Renal pelvis (tissue), 4 donors: Measurements from ENCODE around the gene FASTKD3. TPM values are rescaled to one million over a fixed set of nuclear protein-coding genes. Genes with fewer than 3 reads are reported as not detected.

Experiments
- DNase-seq: peaks from one replicate; pipeline ENCODE4 v3.0.0-alpha.2; 2013
- polyA plus RNA-seq, 3 donors: library from polyadenylated mRNA; unstranded; fragments of 120-200 nt; gene quantifications; one replicate each; pipeline ENCODE4 v1.2.1, GENCODE V29; 2013; ENCODE audit not compliant: insufficient read length in 3 of 3

The FASTKD3 gene
- polyA plus RNA-seq, 3 donors = 20.7 to 28.6 (median 27.7) TPM

GRCh38 chr5:7850395-7851239, 18.2 kb downstream of the FASTKD3 start, which contains the start of gene CFAP90:
TSS of gene CFAP90 (minus strand) at chr5:7851133. CDS start at chr5:7851021, 112 bp downstream.
- DNase-seq = peak; percentile 80

- peak; percentile 34 for DNase-seq
These were observed 19.0 kb downstream of the FASTKD3 start for GRCh38 chr5:7849681-7850394.

DNA sequence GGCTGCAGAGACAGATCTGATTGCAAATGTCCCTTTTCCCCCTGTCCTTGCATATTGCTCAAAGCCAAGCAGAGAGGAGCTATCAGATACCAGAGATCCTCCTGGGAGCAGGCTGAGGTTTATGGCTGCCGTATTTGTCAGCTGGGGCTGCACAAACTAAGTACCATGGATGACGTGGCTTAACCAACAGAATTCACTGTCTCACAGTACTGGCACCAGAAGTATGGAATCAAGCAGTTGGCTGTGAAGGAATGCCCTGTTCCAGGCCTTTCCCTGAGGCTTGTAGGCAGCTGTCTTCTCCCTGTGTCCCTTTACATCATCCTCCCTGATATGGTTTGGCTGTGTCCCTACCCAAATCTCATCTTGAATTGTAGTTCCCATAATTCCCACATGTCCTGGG, 20.5 kb downstream of the FASTKD3 start:
- DNase-seq = no peak

DNA sequence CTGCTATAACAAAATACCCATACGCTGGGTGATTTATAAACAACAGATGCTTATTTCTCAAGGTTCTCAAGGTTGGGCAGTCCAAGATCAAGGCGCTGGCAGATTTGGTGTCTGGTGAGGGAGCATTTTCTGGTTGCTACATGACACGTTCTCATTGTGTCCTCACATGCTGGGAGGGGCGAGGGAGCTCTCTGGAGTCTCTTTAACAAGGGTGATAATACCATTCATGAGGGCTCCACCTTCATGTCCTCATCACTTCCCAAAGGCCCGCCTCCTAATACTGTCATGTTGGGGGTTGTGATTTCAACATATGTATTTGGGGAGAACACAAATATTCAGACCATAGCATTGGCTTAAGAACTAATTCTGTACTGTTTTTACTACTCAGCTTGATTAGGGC, 22.5 kb downstream of the FASTKD3 start:
- no peak for DNase-seq

GRCh38 chr5:7845557-7845956, 23.3 kb downstream of the FASTKD3 start:
- no peak for DNase-seq

DNA sequence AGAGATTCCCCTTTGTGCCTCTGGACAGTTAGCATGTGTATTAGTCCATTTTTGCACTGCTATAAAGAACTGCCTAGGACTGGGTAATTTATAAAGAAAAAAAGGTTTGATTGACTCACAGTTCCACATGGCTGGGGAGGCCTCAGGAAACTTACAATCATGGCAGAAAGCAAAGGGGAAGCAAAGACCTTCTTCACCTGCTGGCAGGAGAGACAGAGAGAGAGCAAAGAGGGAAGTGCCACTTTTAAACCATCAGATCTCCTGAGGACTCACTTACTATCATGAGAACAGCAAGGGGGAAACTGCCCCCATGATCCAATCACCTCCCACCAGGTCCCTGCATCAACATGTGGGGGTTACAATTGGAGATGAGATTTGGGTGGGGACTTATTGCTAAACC, 23.9 kb downstream of the FASTKD3 start:
- no peak for DNase-seq

- DNase-seq = no peak
These were observed 26.3 kb downstream of the FASTKD3 start for GRCh38 chr5:7842531-7842930.

DNA sequence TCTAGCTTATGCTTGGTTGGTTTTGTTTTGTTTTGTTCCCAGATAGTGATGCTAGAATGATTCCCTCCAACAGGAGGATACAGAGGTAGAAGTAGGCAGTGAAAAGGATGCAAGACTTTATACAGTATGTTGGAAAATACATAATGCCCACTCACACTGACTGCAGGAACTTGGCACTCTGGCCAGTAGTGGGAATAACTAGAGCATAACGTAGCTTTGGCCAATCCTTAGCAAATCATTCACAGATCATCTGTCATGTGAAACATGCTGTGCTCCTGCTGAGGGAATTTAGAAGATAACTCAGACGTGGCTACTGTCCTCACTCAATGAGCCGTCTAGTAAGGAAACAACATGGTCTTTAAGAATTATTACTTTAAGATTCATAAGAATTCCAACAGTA, 31.4 kb downstream of the FASTKD3 start:
- peak; percentile 20 for DNase-seq

DNA sequence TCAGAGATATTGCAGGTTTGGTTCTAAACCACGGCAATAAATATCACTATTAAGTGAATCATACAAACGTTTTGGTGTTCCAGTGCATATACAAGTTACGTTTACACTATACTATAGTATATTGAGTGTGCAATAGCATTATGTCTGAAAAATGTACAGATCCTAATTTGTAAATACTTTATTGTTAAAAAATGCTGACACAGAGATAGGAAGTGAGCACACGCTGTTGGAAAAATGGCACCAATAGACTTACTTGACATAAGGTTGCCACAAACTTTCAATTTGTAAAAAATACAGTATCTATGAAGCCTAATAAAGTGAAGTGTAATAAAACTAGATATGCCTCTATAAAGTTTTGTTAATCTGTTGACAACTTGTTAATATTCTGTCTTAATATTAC, 33.8 kb downstream of the FASTKD3 start:
- DNase-seq = no peak

DNA sequence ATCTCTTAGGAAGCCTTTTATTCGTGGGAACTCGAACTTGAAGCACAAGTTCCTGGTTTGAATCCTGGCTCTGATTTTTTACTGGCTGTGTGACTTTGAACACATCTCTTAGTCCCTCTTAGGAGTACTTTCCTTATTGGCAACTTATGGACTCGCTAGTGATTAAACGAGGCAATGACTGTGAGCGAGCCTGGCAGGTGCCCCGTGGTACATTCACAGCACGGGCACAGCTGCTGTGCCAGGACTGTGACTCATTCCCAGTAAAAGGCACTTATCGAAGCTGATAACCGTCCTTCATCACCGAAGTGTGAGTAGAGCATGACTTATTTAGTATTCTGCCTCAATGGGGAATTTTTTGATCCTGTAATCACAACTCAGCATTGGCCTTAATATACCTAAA, 40.6 kb downstream of the FASTKD3 start:
- no peak for DNase-seq

DNA sequence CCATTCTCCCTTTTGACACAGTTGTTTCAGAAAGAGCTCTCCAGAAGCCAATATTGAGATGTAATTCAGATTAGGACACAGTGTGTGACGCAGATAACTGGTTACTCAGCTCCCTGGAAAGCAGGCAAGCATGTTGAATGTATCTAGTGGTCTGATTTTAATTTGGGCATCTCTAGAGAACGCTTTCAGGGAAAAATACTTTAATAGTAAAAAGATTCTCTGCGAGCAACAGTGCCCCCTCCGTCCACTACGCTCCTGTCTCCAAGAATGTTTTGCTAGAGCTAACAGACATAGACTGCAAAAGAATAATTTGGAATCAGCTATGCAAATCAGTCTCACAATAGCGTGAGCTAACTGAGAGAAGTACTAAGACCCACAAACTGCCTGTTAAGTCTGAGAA, 41.2 kb downstream of the FASTKD3 start:
- DNase-seq = no peak

GRCh38 chr5:7825630-7826029, 43.2 kb downstream of the FASTKD3 start:
- DNase-seq = no peak

DNA sequence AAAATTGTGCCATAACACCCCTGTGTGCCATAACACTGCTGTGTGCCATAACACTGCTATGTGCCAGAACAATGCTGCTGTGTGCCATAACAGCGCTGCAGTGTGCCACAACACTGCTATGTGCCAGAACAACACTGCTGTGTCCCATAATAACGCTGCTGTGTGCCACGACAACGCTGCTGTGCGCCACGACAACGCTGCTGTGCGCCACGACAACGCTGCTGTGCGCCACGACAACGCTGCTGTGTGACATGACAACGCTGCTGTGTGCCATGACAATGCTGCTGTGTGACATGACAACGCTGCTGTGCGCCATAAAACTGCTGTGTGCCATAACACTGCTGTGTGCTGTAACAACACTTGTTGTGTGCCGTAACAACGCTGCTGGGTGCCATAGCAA, 43.8 kb downstream of the FASTKD3 start:
- DNase-seq = no peak

DNA sequence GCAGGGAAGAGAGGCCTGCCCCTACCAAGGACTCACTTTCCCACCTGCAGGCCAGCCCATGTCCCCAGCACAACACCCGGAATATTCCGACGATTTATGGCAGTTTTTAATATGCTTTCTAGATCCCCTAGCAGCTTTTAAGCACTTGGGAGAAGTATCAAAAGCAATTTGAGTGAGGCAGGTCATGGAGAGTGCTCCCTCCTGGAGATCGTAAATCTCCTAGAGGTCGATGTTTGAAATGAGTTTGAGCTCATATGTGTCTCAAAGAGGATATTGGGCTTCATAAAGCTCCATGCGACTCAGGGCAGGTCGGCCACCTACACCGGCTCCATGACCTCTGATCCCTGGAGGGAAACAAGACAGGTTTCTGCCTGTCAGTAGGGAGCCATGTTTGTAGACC, 45.2 kb downstream of the FASTKD3 start:
- peak; percentile 20 for DNase-seq

GRCh38 chr5:7822449-7822848, 46.4 kb downstream of the FASTKD3 start:
- DNase-seq = no peak

GRCh38 chr5:7816535-7816901, 52.3 kb downstream of the FASTKD3 start:
- DNase-seq = no peak

DNA sequence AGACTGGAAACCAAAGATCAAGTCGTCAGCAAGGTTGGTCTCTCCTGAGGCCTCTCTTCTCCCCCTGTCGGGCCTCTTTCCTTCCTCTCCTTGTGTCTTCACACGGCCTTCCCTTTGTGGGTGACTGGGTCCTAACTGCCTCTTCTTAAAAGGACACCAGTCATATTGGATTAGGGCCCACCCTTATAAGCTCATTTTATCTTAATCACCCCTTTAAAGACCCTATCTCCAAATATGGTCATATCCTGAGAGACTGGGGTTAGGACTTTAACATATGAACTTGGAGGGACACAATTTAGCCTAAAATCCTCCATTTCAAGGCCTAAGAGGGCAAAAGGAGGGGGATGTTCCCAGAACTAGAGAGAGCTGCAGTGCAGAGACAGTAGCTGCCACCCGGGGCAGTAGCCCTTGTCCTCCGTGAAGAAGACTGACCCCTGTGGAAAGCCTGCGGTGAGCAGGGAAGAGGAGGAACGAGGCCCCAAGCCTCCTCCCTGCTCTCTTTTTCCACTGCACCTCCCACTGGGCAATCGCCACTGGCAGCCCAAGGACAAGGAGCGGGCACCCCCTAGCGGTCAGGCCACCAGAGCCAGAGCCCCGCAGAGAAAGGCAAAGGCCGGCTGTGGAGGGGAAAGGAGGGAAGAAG, 52.8 kb downstream of the FASTKD3 start:
- peak; percentile 65 for DNase-seq

- no peak for DNase-seq
These were observed 54.0 kb downstream of the FASTKD3 start for GRCh38 chr5:7814816-7815215.

DNA sequence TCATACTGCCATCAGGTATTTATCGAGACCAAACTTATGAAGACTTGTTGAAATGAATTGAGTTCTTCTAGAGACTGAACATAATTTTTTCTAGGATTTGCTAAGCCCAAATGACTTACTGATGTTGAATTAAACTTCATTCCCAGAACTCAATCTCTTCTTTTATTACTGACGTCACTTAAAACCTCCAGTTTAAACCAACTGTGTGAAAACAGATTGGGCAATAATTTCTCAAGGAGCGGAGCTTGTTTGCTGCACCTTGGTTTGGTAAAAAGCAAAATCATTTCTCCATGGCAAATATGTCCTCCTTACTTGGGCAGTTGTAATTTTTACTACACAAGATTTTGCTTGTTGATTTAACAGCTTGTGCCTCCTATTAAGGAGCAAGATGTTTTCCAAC, 55.3 kb downstream of the FASTKD3 start:
- no peak for DNase-seq

- no peak for DNase-seq
These were observed 55.8 kb downstream of the FASTKD3 start for GRCh38 chr5:7813007-7813406.

- no peak for DNase-seq
These were observed 57.1 kb downstream of the FASTKD3 start for GRCh38 chr5:7811715-7812114.
